HuH-7.5 (cell line): Measurements from ENCODE around the gene NPIPA2.
"Not testable (repeated sequence)": the region's sequence is repeated elsewhere in the genome, so short reads cannot be mapped to it uniquely, and the experiment has no call there.

Source experiments
- DNase-seq: peaks from one replicate; pipeline ENCODE4 v3.0.0; 2011; ENCODE audit warnings: low spot score

NPIPA2 gene

DNA sequence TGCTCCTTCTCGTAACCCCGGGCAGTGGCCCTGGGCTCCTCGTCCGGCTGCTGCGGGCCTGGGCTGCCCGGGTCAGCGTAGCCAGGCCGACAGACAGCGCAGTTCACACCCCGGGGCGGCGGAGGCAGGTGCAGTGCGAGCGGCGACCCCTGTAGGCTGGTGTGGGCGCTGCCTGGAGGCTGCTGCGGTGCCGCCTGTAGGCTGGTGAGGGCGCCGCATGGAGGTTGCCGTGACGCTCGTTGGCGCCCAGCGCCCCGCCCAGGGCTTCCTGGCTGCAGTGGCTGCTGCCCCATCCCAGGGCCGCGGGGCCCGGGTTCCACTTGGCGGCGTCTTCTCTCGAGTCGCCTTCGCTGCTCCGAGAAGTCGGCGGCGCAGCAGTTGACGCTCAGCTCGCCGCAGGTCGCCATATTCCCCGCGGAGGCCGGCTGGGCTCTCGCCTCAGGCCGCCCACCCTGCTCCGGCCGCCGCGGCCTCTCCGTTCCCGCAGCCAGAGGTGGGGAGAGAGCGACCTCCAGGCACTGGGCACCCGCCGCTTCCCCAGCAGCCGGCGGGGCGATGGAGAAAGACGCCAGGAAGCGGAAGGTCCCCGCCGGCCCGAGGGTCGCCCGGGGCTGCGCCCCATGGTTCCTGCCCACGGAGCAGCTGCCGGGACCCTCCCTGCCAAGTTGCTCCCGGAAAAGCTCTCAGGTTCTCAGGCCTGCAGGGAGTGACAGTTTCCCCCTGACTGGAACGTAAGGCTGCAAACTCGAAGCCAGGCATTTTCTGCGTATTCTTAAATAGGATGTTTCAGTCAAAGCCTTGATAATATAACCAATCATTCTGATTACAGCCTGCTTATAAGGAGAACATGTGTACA lies at the start of gene NPIPA2:
Gene NPIPA2 (plus strand): TSS at position 261 of the 856 bp plus-strand sequence. CDS start 5,533 bp downstream, outside the sequence.
- DNase-seq, result not testable (repeated sequence)

- DNase-seq, result not testable (repeated sequence)
Observed at GRCh38 chr16:14694129-14694528, 48.2 kb upstream of the NPIPA2 start, which contains the start of gene PLA2G10. Gene PLA2G10 (minus strand): TSS chr16:14694308. CDS start chr16:14694229, 79 bp downstream.

DNA sequence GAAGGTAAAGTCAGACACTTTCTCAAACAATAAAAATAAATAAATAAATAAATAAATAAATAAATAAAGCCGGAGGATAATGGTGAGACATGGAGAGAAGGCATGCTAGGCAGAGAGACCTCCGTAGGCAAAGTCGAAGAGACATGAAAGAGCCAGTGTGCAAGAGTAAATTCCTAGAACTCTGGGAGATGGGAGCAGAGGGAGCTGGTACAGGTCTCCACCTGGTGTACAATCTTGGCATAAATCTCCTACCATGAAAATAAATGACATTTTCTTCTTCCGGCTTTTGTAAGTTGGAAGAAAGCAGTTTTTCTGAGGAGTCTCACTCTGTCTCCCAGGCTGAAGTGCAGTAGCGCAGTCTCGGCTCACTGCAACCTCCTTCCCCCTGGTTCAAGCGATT lies 40.5 kb upstream of the NPIPA2 start:
- DNase-seq, result not testable (repeated sequence)

DNA sequence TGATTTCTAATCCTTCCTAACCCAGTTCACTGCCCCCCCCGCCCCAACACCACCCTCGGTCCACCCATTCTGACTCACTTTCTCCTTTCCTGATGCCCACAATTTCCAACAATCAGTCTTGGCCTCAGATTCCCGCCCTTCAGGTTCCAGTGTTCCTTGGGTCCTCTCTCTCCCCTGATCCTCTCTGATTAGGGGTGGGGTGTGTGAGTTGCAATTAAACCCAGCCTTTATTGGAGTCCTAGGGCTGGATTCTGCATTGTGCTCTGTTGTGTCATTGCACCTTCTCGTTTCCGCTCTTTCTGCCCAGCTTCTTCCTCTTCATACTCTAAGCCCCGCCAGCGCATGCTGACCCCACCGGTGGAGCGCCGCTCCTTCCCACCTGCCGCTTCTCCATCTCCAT lies 39.7 kb upstream of the NPIPA2 start:
- DNase-seq, result not testable (repeated sequence)

GRCh38 chr16:14703156-14704011 lies 38.9 kb upstream of the NPIPA2 start, which contains the start of gene NPIPA3:
Gene NPIPA3 (plus strand): TSS chr16:14703411. CDS start chr16:14708944, 5,533 bp downstream.
- not testable (repeated sequence) for DNase-seq

- DNase-seq, result not testable (repeated sequence)
Observed at GRCh38 chr16:14733233-14733632, 9.1 kb upstream of the NPIPA2 start.

DNA sequence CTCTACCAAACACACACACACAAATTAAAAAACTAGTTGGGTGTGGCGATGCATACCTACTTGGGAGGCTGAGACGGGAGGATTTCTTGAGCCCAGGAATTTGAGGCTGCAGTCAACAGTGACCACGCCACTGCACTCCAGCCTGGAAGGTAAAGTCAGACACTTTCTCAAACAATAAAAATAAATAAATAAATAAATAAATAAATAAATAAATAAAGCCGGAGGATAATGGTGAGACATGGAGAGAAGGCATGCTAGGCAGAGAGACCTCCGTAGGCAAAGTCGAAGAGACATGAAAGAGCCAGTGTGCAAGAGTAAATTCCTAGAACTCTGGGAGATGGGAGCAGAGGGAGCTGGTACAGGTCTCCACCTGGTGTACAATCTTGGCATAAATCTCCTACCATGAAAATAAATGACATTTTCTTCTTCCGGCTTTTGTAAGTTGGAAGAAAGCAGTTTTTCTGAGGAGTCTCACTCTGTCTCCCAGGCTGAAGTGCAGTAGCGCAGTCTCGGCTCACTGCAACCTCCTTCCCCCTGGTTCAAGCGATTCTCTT lies 1.4 kb upstream of the NPIPA2 start:
- not testable (repeated sequence) for DNase-seq

DNA sequence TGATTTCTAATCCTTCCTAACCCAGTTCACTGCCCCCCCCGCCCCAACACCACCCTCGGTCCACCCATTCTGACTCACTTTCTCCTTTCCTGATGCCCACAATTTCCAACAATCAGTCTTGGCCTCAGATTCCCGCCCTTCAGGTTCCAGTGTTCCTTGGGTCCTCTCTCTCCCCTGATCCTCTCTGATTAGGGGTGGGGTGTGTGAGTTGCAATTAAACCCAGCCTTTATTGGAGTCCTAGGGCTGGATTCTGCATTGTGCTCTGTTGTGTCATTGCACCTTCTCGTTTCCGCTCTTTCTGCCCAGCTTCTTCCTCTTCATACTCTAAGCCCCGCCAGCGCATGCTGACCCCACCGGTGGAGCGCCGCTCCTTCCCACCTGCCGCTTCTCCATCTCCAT lies 539 bp upstream of the NPIPA2 start:
- not testable (repeated sequence) for DNase-seq

DNA sequence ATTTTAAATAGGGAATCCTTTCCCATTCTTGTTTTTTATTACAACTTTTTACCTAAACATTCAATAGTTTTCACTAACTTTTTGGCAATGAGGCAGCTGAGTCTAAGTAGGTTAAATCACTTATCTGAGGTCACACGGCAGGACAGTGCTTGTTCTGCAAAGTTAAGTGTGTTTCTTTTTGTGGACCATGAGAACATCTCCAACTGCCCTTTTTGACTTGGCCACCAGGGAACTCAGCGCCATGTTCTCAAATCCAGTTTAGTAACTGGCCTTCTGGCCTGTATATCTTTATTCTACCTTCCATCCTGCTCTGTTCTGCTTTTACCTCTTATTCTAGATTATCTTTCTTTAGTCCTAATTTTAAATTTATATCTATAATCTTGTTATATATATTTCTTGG lies 31.3 kb downstream of the NPIPA2 start:
- DNase-seq, result not testable (repeated sequence)

DNA sequence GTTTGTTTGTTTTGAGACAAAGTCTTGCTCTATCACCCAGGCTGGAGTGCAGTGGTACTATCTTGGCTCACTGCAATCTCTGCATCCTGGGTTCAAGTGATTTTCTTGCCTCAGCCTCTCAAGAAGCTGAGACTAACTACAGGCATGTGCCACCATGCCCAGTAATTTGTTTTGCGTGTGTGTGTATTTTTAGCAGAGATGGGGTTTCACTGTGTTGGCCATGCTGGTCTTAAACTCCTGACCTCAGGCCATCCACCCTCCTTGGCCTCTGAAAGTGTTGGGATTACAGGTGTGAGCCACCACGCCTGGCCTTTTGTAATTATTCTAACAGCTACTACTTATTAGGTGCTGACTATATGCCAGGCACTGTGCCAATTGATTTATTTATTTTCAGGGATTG lies 33.3 kb downstream of the NPIPA2 start:
- DNase-seq, result not testable (repeated sequence)

- DNase-seq, result not testable (repeated sequence)
Observed at GRCh38 chr16:14776763-14777162, 34.4 kb downstream of the NPIPA2 start.

GRCh38 chr16:14779368-14779877 lies 37.1 kb downstream of the NPIPA2 start:
- DNase-seq, result not testable (repeated sequence)

DNA sequence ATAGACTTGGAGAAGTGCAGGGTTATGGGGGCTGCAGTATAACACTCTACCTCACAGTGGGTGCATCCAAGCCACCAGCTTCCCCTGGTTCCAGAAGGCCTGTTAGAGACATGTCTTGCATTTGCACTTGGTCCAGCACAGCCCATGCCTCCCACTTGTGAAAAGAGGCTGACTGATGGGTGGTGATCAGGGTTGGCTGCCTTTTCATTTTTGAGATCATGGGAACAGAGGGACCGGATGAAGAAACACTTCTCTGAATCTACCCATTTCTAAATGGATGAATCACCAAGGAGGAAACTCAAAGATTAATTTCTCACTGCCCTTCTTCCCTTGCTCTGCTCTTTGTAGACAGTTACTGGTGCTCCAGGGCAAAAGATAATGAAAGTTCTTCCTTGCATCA lies 43.8 kb downstream of the NPIPA2 start:
- DNase-seq, result not testable (repeated sequence)

GRCh38 chr16:14789577-14789976 lies 47.2 kb downstream of the NPIPA2 start:
- not testable (repeated sequence) for DNase-seq

- DNase-seq, result not testable (repeated sequence)
Observed at GRCh38 chr16:14790320-14790956, 48.1 kb downstream of the NPIPA2 start.

GRCh38 chr16:14792914-14793313 lies 50.6 kb downstream of the NPIPA2 start:
- DNase-seq, result not testable (repeated sequence)

- not testable (repeated sequence) for DNase-seq
Observed at GRCh38 chr16:14797558-14797957, 55.2 kb downstream of the NPIPA2 start.

DNA sequence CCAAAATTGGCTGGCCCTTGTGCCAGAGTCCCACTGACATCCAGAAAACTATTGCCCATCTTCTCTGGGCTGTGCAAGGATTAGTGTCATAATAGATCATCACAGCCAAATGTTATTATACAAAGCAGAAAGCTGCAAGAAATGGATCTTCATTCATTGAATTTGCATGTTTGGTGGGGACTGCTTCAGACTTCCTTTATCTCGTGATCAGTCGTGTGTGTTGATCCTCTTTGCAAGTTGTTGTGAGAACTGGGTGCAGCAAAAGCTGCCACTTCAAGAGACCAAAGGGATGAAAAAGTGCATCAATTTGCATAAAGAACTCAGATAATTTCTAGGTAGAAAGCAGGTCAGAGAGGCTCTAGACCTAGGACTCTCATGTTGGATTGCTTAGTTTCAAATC lies 61.2 kb downstream of the NPIPA2 start:
- DNase-seq, result not testable (repeated sequence)

DNA sequence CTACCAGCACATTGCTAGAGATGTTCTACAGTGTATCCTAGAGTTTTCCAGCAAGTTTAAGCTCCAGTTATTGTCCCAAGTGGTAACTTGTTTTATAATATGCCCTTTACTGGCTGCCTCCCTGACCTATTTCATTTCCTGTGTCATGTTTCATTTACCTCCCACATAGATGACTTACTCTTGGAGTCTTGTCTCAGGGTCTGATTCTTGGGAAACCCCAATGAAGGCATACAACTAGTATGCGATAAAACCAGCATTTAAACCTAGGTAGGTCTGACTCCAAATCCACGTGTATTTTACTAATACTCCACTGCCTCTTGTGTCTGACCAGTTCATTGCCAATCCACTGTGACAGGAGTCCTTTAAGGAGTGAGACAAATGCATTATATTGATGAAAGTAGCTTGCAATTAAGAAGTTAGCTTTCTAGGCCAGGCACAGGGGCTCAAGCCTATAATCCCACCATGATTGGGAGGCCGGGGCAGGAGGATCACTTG lies 64.9 kb downstream of the NPIPA2 start:
- DNase-seq, result not testable (repeated sequence)

GRCh38 chr16:14813890-14814289 lies 71.6 kb downstream of the NPIPA2 start:
- not testable (repeated sequence) for DNase-seq
